Activated CD4-positive, alpha-beta T cell treated with anti-CD3 and anti-CD28 coated beads for 24 hours (primary cell): ENCODE results near the gene SCRG1.

Experiments
- DNase-seq, 2 donors: peaks; one replicate each; pipeline ENCODE4 v3.0.0-alpha.2; 2020; ENCODE audit warnings: low read depth in 2 of 2

Gene SCRG1

DNA sequence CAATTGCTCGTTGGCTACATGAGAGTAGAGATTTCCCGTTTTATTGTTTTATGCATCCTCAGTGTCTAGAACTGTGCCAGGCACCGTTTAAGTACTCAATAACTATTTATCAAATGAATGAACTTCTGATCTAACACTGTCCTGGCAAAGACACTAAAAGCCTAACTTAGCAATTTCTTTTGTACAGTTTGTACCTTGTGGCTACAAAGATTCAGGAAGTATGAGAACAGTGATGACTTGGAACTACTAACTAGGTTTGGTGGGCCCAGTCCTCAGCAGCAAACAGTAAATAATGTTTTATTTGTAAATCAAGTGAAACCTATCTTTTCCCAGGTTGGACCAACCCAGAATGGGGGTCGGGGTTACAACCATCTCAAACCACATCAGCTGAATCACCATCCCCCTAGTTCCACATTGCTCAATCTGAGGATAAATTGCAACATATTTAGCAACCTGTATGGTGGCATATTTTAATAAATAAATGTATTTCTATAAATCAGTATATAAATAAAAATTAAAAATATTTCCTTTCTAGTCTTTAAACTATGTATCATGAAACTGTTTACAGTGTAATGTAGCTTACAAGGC, 12.3 kb upstream of the SCRG1 start:
- DNase-seq, result no peak

DNA sequence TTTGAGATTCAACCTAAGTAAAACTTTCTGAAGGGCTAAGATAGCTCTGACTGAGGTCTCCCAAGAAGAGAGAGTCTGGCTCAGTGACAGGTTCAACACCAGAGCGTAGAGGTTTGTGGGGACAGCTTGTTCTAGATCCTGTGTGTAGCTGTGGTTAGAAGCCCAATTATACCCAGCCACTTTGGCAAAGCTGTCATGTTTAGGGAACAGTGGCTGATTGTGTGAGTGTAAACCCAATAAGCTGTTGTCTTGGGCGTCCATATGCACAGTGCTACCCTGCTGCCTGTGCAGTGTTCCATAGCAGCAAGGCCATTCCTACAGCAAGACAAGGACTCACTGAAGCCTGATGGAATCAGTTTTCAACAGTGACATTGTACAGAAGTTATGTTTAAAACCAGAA, 11.2 kb upstream of the SCRG1 start:
- DNase-seq, result no peak

DNA sequence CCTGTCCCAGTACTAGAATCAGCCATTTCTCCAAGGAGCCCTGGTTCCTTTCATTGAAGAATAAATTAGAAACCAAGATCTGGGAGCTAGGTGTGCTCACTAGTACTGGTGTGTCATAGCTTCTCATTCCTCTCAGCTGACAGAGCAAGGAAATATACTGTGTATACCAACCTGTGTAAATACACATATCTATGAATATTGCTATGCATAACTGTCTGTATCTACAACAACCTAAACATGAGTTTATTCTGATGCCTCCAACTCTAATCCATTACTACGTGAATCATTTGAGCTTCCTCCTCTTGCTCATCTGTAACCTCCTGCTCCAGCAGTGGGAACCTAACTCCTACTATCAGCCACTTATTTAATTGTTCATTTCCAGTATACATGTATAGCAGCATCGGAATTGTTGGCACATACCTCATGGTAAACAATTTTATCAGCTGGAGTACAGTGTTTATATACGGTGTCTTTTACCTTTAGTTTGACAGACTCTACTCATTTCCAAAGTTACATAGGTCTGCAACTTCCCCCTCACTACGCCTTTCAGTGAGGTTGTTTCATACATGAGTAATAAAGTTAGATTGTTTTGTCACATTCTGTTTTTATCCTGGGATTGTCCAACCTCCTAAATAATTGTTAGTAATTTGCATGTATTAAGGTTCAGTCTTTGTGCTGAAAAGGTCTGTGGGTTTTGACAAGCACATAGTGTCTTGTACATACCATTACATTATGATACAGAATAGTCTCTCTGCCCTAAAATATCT, 7.1 kb upstream of the SCRG1 start:
- no peak for DNase-seq

DNA sequence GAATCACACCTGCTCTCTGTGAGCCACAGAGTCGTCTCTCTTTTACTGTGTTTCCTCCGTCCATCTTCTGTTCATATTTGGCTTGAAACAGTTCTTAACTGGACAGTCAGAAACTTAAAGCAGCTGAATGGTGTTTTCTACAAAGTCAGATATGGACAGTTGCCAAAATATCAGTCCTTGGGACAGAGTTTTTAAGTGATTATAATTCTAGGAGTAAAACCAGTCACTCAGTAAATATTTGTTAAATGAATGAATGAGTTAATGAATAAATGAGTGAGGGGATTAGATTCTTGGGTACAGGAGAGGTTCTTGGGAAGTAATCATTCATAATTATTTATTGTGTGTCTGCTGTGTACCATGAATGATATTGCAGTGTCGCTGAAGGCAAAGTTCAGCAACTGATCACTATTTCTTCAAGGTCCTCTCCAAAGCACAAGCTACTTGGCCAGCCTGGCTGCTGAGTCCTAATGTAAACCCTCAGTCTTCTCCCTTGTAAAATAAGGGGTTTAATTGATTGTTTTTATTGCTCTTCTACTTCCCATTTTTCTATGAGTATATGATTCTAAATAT, 5.5 kb upstream of the SCRG1 start:
- DNase-seq, result no peak

DNA sequence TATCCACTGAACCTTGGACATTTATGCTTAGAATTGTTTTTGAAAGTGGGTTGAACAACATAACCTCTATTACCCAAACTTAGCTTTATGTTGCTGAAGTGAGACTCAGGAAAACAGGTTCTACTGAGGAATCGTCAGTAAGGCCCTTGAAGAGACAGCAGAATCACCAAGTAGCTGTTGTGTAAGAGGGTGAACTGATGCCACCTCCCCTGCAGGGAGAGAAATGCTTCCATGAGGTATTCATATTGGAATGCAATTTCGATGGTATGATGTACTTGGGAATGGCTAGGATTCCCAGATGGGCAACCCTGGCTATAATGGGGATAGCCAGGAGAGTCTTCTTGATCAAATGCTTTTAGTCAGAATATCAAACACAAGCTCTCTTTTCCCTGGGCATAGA, 4.1 kb upstream of the SCRG1 start:
- no peak for DNase-seq

DNA sequence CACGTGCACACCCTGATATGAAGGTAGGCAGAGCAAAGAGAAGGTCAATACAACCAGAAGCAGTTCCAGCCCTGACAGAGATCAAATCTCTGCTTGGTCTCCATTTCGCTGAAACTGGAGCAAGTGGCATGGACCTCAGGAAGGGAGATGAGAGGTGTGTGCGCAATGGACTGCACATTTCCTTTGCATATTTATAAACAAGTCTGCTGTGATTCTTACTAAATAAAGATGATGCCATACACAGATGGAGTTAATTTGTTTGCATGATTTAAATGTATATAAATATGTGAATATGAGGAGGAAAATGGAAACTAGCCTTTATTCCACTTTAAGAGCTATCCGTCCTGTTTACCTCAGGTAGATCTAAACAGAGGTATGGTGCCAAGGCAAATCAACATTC, 2.1 kb upstream of the SCRG1 start:
- no peak for DNase-seq

DNA sequence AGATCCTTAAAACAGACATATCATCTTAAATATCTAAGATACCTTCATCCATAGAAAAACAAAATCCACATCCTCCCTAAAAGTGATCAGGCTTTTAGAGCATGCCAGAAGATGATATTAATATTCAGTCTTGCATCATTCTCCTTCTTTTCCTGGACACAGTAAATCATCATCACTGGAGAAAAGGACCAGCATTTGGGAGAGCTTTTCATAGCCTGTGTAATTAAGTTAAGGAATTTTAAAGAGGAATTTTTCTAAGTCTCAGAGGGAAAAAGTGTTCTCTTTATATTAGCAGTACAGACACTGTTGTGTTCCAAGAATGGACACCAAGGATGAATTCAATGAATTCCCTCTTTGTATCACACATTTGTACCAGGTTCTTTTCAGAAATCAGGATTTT, 696 bp downstream of the SCRG1 start:
- DNase-seq, result no peak

DNA sequence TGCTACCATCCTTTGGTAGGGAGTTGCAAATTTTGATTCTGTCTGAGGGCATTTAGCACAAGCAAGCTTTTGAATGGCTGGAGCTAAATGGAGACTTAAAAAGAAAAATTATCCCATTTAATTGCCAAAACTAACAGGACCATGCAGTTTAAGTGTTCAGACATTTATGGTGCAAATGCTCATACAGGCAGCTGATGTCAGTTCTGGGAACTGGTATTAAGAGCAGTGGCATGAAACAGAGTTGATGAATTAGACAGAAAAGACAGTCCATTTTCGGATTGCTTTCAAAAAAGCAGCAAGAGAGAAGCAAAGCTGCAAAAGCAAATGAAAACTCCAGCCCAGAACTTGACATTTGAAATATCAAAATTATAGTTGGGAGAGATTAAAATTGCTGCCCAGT, 1.3 kb downstream of the SCRG1 start:
- no peak for DNase-seq

DNA sequence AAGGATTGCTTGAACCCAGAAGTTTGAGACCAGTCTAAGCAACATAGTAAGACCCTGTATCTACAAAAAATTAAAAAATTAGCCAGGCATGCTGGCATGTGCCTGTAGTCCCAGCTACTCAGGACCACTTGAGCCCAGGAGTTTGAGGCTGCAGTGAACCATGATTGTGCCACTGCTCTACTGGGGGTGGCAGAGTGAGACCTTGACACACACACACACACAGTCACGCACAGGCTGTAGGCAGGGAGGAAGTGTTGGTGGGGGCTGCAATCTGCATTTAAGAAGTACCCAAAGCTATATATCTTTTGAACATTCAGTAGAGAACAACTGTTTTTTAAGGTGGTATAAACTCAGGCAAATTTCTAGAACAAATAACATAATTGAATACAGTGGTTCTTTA, 7.2 kb downstream of the SCRG1 start:
- DNase-seq, result no peak

DNA sequence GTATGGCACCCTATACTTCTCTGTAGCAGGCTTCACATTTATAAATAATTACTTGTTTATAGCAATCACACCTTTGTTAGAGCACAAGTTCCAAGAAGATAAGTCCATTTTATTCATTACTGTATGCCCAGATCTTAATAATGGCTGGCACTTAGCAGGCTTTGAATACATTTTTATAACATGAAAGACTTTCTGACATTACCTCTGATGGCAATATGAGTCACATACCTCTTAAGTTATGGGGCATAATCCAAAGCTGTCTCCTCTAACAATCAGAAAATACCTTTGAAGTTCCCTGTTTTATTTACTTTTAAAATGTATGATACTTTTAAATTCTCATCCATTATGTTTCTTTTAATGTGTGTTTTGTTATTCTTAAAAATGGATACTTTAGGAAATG, 12.2 kb downstream of the SCRG1 start:
- DNase-seq, result no peak

DNA sequence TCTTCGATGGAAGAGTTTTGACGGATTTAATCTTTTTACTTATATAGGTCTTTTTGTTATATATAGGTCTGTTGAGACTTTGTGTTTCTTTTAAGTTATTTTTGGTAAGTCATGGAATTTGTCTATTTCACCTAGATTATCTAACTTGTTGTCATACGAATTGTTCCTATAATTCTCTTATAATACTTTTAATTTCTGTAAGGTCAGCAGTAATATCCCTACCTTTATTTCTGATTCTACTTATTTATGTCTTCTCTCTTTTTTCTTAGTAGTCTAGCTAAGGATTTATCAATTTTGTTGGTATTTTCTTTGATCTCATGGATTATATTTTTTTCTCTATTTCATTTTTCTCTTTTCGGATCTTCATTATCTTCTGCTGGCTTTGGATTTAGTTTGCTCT, 16.6 kb downstream of the SCRG1 start:
- DNase-seq, result no peak

DNA sequence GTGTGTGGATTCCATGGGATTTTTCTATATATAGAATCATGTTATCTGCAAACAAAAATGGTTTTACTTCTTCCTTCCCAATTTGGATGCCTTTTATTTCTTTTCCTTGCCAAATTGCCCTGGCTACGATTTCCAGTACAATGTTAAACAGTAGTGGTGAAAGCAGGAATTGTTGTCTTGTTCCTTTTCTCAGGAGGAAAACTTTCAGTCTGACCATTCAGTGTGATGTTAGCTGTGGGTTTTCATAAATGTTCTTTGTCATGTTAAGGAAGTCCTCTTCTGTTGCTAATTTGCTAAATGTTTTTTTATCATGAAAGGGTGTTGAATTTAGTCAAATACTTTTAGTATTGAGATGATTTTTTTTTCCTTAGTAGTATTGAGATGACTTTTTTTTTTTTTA, 17.3 kb downstream of the SCRG1 start:
- no peak for DNase-seq

DNA sequence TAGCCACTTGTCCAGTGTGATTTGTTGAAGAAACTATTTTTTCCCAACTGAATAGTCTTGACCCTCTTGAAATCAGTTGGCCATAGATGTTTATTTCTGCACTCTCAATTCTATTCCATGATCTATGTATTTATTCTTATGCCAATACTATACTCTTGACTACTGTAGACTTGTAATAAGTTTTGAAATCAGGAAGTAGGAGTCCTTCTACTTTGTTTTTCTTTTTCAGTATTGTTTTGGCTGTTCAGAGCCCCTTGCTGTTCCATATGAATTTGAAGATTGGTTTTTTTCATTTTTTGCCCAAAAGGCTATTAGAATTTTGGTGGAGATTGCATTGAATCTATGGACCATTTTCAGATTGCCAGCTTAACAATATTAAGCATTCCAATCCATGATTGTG, 17.9 kb downstream of the SCRG1 start:
- DNase-seq, result no peak

DNA sequence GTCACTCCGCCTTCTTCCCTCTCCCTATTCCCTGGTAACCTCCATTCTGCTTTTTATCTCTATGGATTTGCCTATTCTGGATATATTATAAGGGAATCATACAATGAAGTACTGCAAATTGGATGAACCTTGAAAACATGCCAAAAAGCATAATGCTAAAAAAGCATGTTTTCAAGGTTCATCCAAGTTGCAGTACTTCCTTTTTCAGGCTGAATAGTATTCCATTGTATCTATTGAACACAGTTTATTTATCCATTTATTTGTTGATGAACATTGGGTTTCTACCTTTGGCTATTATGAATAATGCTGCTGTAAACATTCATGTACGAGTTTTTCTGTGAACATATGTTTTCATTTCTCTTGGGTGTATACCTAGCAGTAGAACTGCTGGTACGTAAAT, 19.0 kb downstream of the SCRG1 start:
- DNase-seq, result no peak

DNA sequence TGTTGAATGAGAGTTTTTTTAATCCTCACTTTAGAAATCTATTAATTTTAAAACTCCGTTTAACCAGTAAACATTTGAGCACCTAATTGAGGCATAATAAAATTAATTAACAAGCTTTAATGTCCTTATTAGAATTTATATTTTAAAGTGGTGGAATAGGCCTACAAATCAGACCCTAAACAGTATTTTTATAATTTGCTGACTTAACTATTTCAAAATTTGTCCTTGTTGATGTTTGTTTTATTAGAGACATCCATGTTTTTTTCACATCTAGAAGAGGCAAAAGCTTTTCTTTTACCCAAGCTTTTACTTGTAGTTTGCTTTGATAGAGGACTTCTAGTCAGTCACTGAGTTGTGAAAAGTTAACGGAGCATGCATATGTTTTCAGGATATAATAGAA, 24.3 kb downstream of the SCRG1 start:
- no peak for DNase-seq

DNA sequence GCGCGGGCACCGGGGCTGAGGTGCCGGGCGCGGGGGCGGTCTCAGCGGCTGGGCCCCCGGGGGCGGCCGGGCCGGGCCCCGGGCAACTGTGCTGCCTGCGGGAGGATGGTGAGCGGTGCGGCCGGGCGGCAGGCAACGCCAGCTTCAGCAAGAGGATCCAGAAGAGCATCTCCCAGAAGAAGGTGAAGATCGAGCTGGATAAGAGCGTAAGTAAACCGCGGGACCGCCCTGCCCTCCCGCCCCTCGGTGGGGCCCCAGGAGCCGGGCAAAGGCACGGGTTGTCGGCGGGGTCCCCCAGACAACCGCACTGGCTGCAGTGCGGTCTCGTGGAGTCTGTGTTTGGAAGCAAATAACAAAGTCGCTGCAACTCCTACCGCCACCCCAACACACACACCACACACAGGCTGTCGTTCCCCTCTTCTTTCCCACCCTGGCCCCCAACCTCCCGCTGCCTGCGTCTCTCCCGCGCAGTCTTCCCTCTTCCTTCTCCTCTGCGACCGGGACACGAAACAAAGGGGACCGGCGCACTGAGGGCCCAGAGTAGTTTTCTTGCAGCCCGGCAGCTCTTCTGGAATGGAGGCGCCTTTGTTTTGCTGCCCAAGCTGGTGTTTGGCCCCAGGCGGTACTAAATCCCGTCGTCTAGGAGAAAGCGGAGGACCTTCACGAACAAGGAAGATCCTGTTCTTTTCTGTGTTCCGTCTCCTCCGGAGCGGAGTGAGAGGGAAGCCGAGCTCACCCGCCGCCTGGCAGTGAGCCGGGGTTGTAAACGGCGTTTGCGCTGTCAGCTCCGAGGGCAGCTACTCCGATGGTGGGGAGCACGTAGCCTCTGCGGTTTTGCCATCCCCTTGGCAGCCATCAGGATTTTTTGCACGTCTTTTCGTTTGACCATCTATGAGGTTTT, 27.4 kb downstream of the SCRG1 start:
- DNase-seq, result peak; percentile 5 to 13

DNA sequence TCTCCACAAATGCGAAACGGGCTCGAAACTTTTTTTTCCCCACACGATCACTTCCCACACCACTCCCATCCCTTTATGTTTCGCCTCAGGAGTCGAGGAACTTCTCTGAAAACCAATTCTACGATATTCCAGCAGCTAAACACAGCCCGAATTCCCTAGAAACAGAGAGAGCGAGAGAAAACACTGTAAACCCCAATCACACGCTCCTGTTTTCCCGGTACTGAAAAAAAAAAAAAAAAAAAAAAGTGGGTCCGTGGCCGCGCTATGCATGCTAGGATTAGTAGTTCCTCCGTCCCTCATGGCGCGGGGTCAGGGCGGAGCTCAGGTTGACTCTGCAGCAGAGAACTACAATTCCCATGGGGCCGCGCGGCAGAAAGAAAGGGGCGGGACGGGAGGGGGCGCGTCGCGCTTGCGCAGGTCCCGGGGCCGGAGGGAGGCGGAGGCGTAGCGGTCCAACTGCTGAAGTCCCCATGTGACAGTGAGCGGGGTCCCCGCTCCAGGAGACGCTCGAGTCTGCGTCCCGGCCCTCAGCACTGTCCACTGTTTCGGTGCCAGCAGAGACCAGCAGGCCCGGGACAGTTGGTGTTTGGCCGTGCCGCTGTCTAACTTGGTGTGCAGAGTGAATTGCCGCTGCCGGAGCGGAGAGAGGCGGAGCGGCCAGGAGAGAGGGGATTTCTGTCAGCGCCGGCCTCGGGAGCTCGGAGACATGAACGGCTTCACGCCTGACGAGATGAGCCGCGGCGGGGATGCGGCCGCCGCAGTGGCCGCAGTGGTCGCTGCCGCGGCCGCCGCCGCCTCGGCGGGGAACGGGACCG, 28.2 kb downstream of the SCRG1 start, which contains the start of gene SAP30:
Gene SAP30, plus strand, starts transcription at position 478 of the 815 bp plus-strand sequence. Its CDS starts 229 bp downstream, at position 707.
- DNase-seq, result peak; percentile 92 to 93

DNA sequence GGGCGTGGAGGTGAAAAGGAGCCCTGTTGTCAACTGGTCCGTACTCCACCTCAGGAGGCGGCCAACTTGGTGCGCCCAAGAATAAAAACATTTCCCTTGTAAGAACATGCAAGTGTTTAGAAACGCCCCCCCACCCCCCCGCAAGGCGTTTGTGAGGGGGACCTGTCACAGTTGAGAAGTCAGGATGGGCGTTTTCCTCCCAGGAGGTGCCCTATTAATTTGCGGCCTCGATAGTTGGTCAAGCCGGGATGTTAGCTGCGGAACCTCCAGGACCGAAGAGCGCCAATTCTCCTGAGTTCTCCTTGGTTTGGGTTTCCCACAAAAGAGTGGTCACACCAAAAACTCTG, 28.8 kb downstream of the SCRG1 start:
- DNase-seq, result peak in 1 of 2 donors; percentile 26

DNA sequence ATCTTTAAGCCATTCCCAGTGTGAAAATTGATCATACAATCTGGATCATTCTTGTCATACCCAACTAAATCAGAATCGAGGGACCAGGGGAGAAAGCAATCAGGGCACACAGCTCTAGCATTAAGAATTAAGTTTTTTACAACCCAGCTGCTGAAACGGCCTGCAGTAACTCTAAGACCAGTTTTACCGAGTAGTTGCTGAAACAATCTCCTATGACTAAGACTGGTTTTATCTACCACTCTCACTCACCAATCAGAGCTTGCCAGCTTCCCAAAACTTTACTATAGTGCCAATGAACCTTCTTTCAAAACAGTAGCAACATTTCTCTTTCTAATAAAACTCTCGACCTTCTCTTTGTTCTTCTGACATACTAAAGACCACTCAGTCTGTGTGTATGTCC, 31.0 kb downstream of the SCRG1 start:
- DNase-seq, result no peak

DNA sequence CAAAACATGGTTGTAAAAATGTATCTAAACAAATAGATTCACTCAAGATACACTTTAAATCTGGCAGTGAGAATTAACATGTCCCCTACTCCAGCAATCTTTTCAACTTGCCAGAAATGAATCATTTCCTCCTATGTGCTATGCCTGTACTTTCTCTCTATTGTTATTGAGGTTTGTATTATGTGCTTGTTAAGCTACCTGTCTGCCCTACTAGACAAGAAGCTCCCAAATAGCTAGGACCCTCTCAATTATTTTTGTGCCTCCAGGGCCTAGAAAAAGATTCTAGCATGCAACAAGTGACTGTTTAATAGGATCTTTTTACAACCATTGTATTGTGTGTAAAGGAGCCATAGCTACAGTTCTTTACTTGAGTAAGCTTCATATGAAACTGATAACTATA, 31.6 kb downstream of the SCRG1 start:
- no peak for DNase-seq

DNA sequence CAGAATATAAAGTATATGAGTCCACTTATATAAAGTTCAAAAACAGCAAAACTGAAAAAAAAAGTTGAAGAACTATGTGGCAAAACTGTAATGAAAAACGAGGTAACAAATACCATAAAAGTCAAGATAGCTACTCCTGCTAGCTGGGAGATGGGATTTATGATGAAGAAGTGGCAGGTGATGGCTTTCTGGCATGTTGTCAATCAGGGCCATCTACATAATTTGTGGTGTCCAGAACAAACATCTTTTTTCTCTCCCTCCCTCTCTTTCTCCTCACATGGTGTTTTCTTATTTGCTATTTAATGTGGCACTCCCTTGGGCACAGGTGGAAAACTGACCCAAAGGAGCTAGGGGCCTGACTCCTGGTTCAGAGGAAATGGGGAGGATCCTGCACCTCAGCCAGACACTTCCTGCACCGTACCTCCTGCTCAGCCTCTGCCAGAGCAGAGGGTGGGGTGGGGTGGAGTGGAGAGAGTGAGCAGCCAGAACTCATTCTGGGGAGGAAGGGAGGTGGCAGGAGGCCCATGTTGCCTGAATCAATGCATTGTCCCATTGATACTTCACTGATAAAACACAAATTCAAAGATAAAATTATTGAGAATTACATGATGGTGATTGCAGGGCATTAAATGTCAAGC, 33.4 kb downstream of the SCRG1 start:
- no peak for DNase-seq
